Osteoblast (primary cell): ENCODE data around the gene NINJ1. TPM values are rescaled to one million over a fixed set of nuclear protein-coding genes. Genes with fewer than 3 reads are reported as not detected.

Experiments used
- DNase-seq: peaks from one replicate; pipeline ENCODE4 v3.0.0; 2011; ENCODE audit warnings: low spot score, mixed read lengths; ENCODE audit not compliant: insufficient read length; ENCODE audit errors: missing footprints
- H2AFZ ChIP-seq: 2 replicates; pipeline ENCODE4 v1.6.0; 2011; ENCODE audit warnings: mild to moderate bottlenecking, low read length
- H3K27ac ChIP-seq: 2 replicates; pipeline ENCODE4 v1.5.1; 2011; ENCODE audit warnings: mild to moderate bottlenecking, low read depth, low read length, moderate library complexity
- H3K27me3 ChIP-seq: 2 replicates; pipeline ENCODE4 v1.6.0; 2012; ENCODE audit warnings: mild to moderate bottlenecking, control low read depth, inconsistent platforms, low read length, moderate library complexity; ENCODE audit not compliant: insufficient read depth
- H3K36me3 ChIP-seq: 2 replicates; pipeline ENCODE4 v1.5.1; 2011; ENCODE audit warnings: mild to moderate bottlenecking, low read length, control low read depth, moderate library complexity; ENCODE audit not compliant: insufficient read depth
- H3K4me1 ChIP-seq: 2 replicates; pipeline ENCODE4 v1.5.1; 2011; ENCODE audit warnings: mild to moderate bottlenecking, low read length, control low read depth, moderate library complexity; ENCODE audit not compliant: insufficient read depth
- H3K4me2 ChIP-seq: 2 replicates; pipeline ENCODE4 v1.6.0; 2011; ENCODE audit warnings: mild to moderate bottlenecking, low read length; ENCODE audit not compliant: insufficient read depth
- H3K4me3 ChIP-seq: fragments of 200-600 bp; sonication (generic); 3 replicates; pipeline ENCODE4 v1.5.1; 2012; ENCODE audit warnings: mild to moderate bottlenecking, low read length, inconsistent platforms; ENCODE audit not compliant: insufficient read depth
- H3K79me2 ChIP-seq: 2 replicates; pipeline ENCODE4 v1.6.0; 2012; ENCODE audit warnings: mild to moderate bottlenecking, low read length, control low read depth, inconsistent platforms; ENCODE audit not compliant: insufficient read depth
- H3K9me3 ChIP-seq: 2 replicates; pipeline ENCODE4 v1.5.1; 2011; ENCODE audit warnings: low read depth, low read length, control low read depth
- H4K20me1 ChIP-seq: 2 replicates; pipeline ENCODE4 v1.6.0; 2012; ENCODE audit warnings: mild to moderate bottlenecking, low read length, control low read depth; ENCODE audit not compliant: insufficient read depth
- total RNA-seq: library from RNA; depleted of rRNA; stranded (reverse); fragments of >200 nt; gene quantifications from 2 replicates; pipeline ENCODE4 v1.2.3, GENCODE V29; 2012
- TF ChIP-seq, protein P1 (sequence below): IDR thresholded peaks from 2 replicates; pipeline ENCODE4 v1.5.1; 2011; ENCODE audit warnings: mild to moderate bottlenecking, low read depth, low read length, moderate library complexity; ENCODE audit errors: extremely low read depth

The NINJ1 gene
- total RNA-seq, 1 donor = 34.7 TPM

GRCh38 chr9:93130861-93131481 lies 3.1 kb downstream of the NINJ1 start:
- Histone ChIP-seq H3K36me3 (no peaks in the 10 kb centered on the region), H2AFZ (no peak overlapping the region), H4K20me1 (peaks cover 43% of the 10 kb centered on the region), H3K9me3 (no peaks in the 10 kb centered on the region), H3K4me1 (peaks cover 19% of the 10 kb centered on the region), H3K27ac (no peak overlapping the region), H3K4me2 (no peak overlapping the region), H3K4me3 (no peak overlapping the region), H3K27me3 (no peaks in the 10 kb centered on the region), H3K79me2 (peaks cover 44% of the 10 kb centered on the region)
- peak; percentile 81 for DNase-seq
- TF ChIP-seq, protein P1, sequence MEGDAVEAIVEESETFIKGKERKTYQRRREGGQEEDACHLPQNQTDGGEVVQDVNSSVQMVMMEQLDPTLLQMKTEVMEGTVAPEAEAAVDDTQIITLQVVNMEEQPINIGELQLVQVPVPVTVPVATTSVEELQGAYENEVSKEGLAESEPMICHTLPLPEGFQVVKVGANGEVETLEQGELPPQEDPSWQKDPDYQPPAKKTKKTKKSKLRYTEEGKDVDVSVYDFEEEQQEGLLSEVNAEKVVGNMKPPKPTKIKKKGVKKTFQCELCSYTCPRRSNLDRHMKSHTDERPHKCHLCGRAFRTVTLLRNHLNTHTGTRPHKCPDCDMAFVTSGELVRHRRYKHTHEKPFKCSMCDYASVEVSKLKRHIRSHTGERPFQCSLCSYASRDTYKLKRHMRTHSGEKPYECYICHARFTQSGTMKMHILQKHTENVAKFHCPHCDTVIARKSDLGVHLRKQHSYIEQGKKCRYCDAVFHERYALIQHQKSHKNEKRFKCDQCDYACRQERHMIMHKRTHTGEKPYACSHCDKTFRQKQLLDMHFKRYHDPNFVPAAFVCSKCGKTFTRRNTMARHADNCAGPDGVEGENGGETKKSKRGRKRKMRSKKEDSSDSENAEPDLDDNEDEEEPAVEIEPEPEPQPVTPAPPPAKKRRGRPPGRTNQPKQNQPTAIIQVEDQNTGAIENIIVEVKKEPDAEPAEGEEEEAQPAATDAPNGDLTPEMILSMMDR = no peak

DNA sequence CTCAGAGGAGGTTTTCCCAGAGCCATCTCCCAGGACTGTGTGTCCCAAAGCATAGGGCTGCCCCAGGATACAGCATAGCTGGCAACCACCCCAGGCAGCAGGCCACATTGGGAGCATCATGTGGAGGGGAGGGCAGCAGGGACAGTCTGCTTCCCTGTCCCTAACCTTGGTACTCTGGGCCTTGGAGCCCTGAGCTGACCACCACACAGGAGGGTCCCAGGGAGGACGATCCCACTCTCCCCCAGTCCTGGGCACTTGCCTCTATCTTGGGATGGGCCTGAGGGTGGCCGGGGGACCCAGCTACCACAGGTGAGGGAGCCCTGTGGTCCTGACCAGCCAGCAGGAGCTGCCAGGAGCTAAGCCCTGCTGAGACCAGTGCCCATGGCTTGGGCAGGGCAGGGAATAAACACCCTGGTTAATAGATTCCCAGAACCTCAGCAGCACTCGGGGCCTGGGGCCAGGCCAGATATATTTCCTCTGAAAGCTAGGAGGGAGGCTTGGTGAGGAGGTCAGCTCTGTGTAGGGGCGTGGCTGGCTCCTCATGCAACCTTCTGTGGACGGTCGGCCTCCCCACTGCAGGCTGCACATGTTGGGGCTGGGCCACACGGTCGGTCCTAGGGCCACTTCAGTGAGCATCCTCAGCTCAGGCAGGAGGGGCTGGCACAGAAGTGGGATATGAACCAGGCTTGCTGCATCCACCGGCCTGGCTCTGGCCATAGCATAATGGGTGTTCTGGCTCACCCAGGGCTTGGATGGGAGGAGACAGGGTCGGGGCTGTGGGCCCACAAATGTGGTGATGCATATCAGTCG lies 4.2 kb downstream of the NINJ1 start:
- no peaks in the 10 kb centered on the region for H3K9me3 ChIP-seq
- TF ChIP-seq, protein P1 = no peak
- H3K4me2 ChIP-seq = no peak overlapping the region
- no peaks in the 10 kb centered on the region for H3K27me3 ChIP-seq
- DNase-seq = peak; percentile 88
- H3K4me3 ChIP-seq = no peak overlapping the region
- H3K27ac ChIP-seq = no peak overlapping the region
- H3K4me1 ChIP-seq = peaks cover 19% of the 10 kb centered on the region
- H4K20me1 ChIP-seq = peaks cover 43% of the 10 kb centered on the region
- H3K36me3 ChIP-seq = no peaks in the 10 kb centered on the region
- no peak overlapping the region for H2AFZ ChIP-seq
- H3K79me2 ChIP-seq = peaks cover 44% of the 10 kb centered on the region

- H3K4me1 ChIP-seq = peaks cover 16% of the 10 kb centered on the region
- H3K27me3 ChIP-seq = no peaks in the 10 kb centered on the region
- H2AFZ ChIP-seq = no peak overlapping the region
- TF ChIP-seq, protein P1 = no peak
- DNase-seq = peak; percentile 57
- peaks cover 43% of the 10 kb centered on the region for H4K20me1 ChIP-seq
- peaks cover 2% of the 10 kb centered on the region for H3K36me3 ChIP-seq
- H3K79me2 ChIP-seq = peaks cover 44% of the 10 kb centered on the region
- H3K4me2 ChIP-seq = no peak overlapping the region
- H3K4me3 ChIP-seq = no peak overlapping the region
- no peak overlapping the region for H3K27ac ChIP-seq
- no peaks in the 10 kb centered on the region for H3K9me3 ChIP-seq
Measured at GRCh38 chr9:93129286-93129685, 4.8 kb downstream of the NINJ1 start.

GRCh38 chr9:93128715-93129224 lies 5.3 kb downstream of the NINJ1 start:
- Histone ChIP-seq H3K4me2 (no peak overlapping the region), H3K79me2 (peaks cover 44% of the 10 kb centered on the region), H3K27me3 (no peaks in the 10 kb centered on the region), H3K36me3 (peaks cover 2% of the 10 kb centered on the region), H3K4me3 (no peak overlapping the region), H3K27ac (no peak overlapping the region), H3K4me1 (peaks cover 16% of the 10 kb centered on the region), H4K20me1 (peaks cover 43% of the 10 kb centered on the region), H3K9me3 (no peaks in the 10 kb centered on the region), H2AFZ (no peak overlapping the region)
- TF ChIP-seq, protein P1 = no peak
- peak; percentile 66 for DNase-seq
